Measurements from ENCODE around the gene TNNC1. TPM values are rescaled to one million over a fixed set of nuclear protein-coding genes. Genes with fewer than 3 reads are reported as not detected.

Gene TNNC1
- total and polyA plus RNA-seq, 10 of the 15 experiments (the other 5 are each of a cell fraction or from before 2014, with no cell fraction given), result 0.13 to 1.3 (median 0.53) TPM; not detected in 2

GRCh38 chr3:52444860-52445793 lies 8.7 kb downstream of the TNNC1 start, which contains the start of gene SEMA3G:
SEMA3G (minus strand) TSS chr3:52445103; CDS start chr3:52445027, 76 bp downstream.
- Histone ChIP-seq H3K27ac (ENCODE audit: control insufficient read depth, insufficient read depth) (no peak within 1 kb of the TSS), H3K4me1 (ENCODE audit: control insufficient read depth, insufficient read depth, low read length) (no peaks in the 10 kb centered on the region), H3K9ac (ENCODE audit: control insufficient read depth, insufficient read depth, low read length) (no peak within 1 kb of the TSS), H3K4me3 (no peak within 1 kb of the TSS), H4K20me1 (ENCODE audit: control insufficient read depth, insufficient read depth) (no peaks in the 10 kb centered on the region), H3K27me3 (replicated peaks in 1 of 2; ENCODE audit: control insufficient read depth in 2 of 2, insufficient read depth in 2 of 2, low read length in 1 of 2) (no peaks in the 10 kb centered on the region), H3K79me2 (ENCODE audit: control insufficient read depth, insufficient read depth, low read length) (no peaks in the 10 kb centered on the region), H3K9me3 (replicated peaks; ENCODE audit: control insufficient read depth, insufficient read depth, low read length) (no peaks in the 10 kb centered on the region), H3K4me2 (ENCODE audit: control insufficient read depth, insufficient read depth) (no peak within 1 kb of the TSS), H2AFZ (ENCODE audit: control insufficient read depth, low read depth, low read length) (peak within 1 kb of the TSS; percentile 59), H3K36me3 (ENCODE audit: control insufficient read depth in 2 of 2, insufficient read depth in 2 of 2, low read length in 1 of 2) (no peaks in the 10 kb centered on the region)
- ChIA-PET POLR2A (interaction anchor here (0.8 to 1.4 kb wide), 2 partner anchors 13 to 33 kb away, joined by 4 read pairs; no protein-coding TSS in a partner anchor), SMC1A (ENCODE audit: uncharacterized antibody, unreplicated experiment) (interaction anchor here (0.6 to 2.7 kb wide), 9 partner anchors 8 to 220 kb away, joined by 3 to 14 read pairs (median 5); partner anchors contain the start of gene TLR9), CTCF (interaction anchor here (0.5 to 6.6 kb wide), 13 partner anchors 10 to 243 kb away, joined by 3 to 147 read pairs (median 6); no protein-coding TSS in a partner anchor), RAD21 (ENCODE audit: unreplicated experiment) (interaction anchor here (1.0 to 5.8 kb wide), 7 partner anchors 18 to 443 kb away, joined by 3 to 63 read pairs (median 4); no protein-coding TSS in a partner anchor)
- in situ Hi-C loops (cut with MboI), result no loop called here
- no peak for DNase-seq (ENCODE audit: low read depth, low spot score)
- no TSS peak for BruUV-seq (replicated peaks)
- intact Hi-C loops (cut with micrococcal nuclease; ENCODE audit: unreplicated experiment), result loop anchor here (5.0 kb wide), 2 partner anchors 153 to 223 kb away; no protein-coding TSS in a partner anchor
- ATAC-seq, result peak; percentile 98
- WGBS (ENCODE audit: insufficient coverage, insufficient replicate concordance, low lambda C conversion rate, missing lambda C conversion rate), result 15% methylated on average over 19 of the region's 19 CpGs
- FAIRE-seq, result peak; percentile 85
- no peak for TF ChIP-seq ELK1 (IDR thresholded peaks at IDR 0.05; ENCODE audit: low read depth, low read length)
- peak; percentile 58 to 81; a peak in 3 of 4 replicates for TF ChIP-seq SRF (IDR thresholded peaks at IDR 0.05; ENCODE audit: low read depth in 2 of 2, low read length in 2 of 2)
- TF ChIP-seq NFYA (IDR thresholded peaks at IDR 0.05; ENCODE audit: borderline replicate concordance, low read depth, low read length), result no peak
- TF ChIP-seq CTCF (IDR thresholded peaks at IDR 0.05 in 2 of 3, conservative IDR thresholded peaks at IDR 0.05 in 1 of 3; ENCODE audit: control insufficient read depth in 2 of 3, extremely low read depth in 1 of 3, insufficient read depth in 1 of 3, low read depth in 3 of 3, low read length in 3 of 3), result peak; percentile 30 to 73 (median 52)
- TF ChIP-seq SIX5 (IDR thresholded peaks at IDR 0.05; ENCODE audit: low read depth, low read length, severe bottlenecking), result no peak
- no peak for TF ChIP-seq ZNF592 (IDR thresholded peaks at IDR 0.05)
- TF ChIP-seq TAF1 (IDR thresholded peaks at IDR 0.05; ENCODE audit: borderline replicate concordance, low read depth, low read length), result no peak
- TF ChIP-seq PKNOX1 (IDR thresholded peaks at IDR 0.05), result no peak
